ENCODE data around the gene PARN. TPM values are rescaled to one million over a fixed set of nuclear protein-coding genes. Genes with fewer than 3 reads are reported as not detected.

The PARN gene
- polyA plus RNA-seq, 3 donors = 18.4 to 24.4 (median 19.1) TPM

DNA sequence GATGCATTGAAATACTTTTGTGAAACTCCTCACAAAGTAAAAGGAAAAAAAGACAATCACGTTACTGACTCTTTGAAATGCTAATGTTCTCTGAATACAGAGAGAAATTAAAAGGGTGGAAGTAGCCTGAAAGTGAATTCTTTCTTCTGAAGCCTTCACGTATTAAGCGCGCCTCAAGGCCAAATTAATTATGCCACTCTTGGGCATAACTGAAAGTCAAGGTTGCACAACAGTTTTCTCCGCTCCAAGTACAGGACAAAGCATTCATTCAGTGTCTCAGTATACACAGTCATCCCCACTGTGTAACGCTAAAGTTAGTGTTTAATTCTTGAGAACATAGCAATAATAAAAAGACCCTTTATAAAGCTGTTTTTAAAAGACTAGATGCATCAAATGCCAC, 21.5 kb downstream of the PARN start:
- intact Hi-C loops (cut with micrococcal nuclease) = no loop called here
- Histone ChIP-seq H3K4me3 (replicated peaks in 1 of 3; ENCODE audit: low read depth in 2 of 3, low read length in 3 of 3) (no peak overlapping the region), H3K4me1 (ENCODE audit: control insufficient read depth in 1 of 2, insufficient read depth in 2 of 2, low read length in 2 of 2) (no peaks in the 10 kb centered on the region), H4K20me1 (ENCODE audit: insufficient read depth, low read length) (no peaks in the 10 kb centered on the region), H3K27me3 (ENCODE audit: control insufficient read depth in 2 of 2, insufficient read depth in 2 of 2, low read length in 2 of 2) (no peaks in the 10 kb centered on the region), H2AFZ (ENCODE audit: insufficient read depth, low read depth, low read length, poor library complexity, severe bottlenecking) (no peak overlapping the region), H3K9ac (ENCODE audit: insufficient read depth, low read length, poor library complexity, severe bottlenecking) (no peak overlapping the region), H3K4me2 (replicated peaks; ENCODE audit: extremely low read depth, low read length, poor library complexity, severe bottlenecking) (no peak overlapping the region), H3K36me3 (replicated peaks in 1 of 2; ENCODE audit: control insufficient read depth in 1 of 2, insufficient read depth in 2 of 2, low read length in 2 of 2) (peaks cover 72 to 96% of the 10 kb centered on the region in 2 donors), H3K9me3 (replicated peaks in 1 of 2; ENCODE audit: control insufficient read depth in 1 of 2, insufficient read depth in 1 of 2, low read length in 2 of 2) (no peaks in the 10 kb centered on the region), H3K79me2 (ENCODE audit: insufficient read depth, low read length) (no peaks in the 10 kb centered on the region), H3K27ac (ENCODE audit: low read depth in 1 of 2, low read length in 2 of 2) (no peak overlapping the region)
- H3K27ac Mint-ChIP-seq = no peak overlapping the region
- no peaks in the 10 kb centered on the region for H3K9me3 Mint-ChIP-seq
- no peaks in the 10 kb centered on the region for H3K27me3 Mint-ChIP-seq (ENCODE audit: low read depth in 3 of 3)
- no peak overlapping the region for H3K4me3 Mint-ChIP-seq
- WGBS (ENCODE audit: insufficient coverage) = no CpG with 5 or more reads among the region's 6 CpGs
- H3K4me1 Mint-ChIP-seq = no peaks in the 10 kb centered on the region
- peaks cover 65 to 94% of the 10 kb centered on the region in 2 donors for H3K36me3 Mint-ChIP-seq
- no peak for DNase-seq
- TF ChIP-seq CTCF (IDR thresholded peaks at IDR 0.05) = no peak

GRCh38 chr16:14608111-14608566, 21.9 kb downstream of the PARN start:
- Histone ChIP-seq H3K36me3 (replicated peaks in 1 of 2; ENCODE audit: control insufficient read depth in 1 of 2, insufficient read depth in 2 of 2, low read length in 2 of 2) (peaks cover 73 to 96% of the 10 kb centered on the region in 2 donors), H2AFZ (ENCODE audit: insufficient read depth, low read depth, low read length, poor library complexity, severe bottlenecking) (no peak overlapping the region)
- intact Hi-C loops (cut with micrococcal nuclease) = no loop called here

More at GRCh38 chr16:14608111-14608566, 21.9 kb downstream of the PARN start:
- Mint-ChIP-seq H3K36me3 (peaks cover 67 to 94% of the 10 kb centered on the region in 2 donors), H3K27ac (no peak overlapping the region), H3K4me1 (no peaks in the 10 kb centered on the region), H3K4me3 (no peak overlapping the region), H3K27me3 (ENCODE audit: low read depth in 3 of 3) (no peaks in the 10 kb centered on the region), H3K9me3 (no peaks in the 10 kb centered on the region)
- no peaks in the 10 kb centered on the region for H3K9me3 ChIP-seq (replicated peaks in 1 of 2; ENCODE audit: control insufficient read depth in 1 of 2, insufficient read depth in 1 of 2, low read length in 2 of 2)
- no peaks in the 10 kb centered on the region for H3K4me1 ChIP-seq (ENCODE audit: control insufficient read depth in 1 of 2, insufficient read depth in 2 of 2, low read length in 2 of 2)
- no peaks in the 10 kb centered on the region for H3K27me3 ChIP-seq (ENCODE audit: control insufficient read depth in 2 of 2, insufficient read depth in 2 of 2, low read length in 2 of 2)
- TF ChIP-seq CTCF (IDR thresholded peaks at IDR 0.05) = no peak
- no peak for DNase-seq
- no peaks in the 10 kb centered on the region for H4K20me1 ChIP-seq (ENCODE audit: insufficient read depth, low read length)
- WGBS (ENCODE audit: insufficient coverage) = no CpG with 5 or more reads among the region's 4 CpGs
- no peaks in the 10 kb centered on the region for H3K79me2 ChIP-seq (ENCODE audit: insufficient read depth, low read length)
- H3K4me3 ChIP-seq (replicated peaks in 1 of 3; ENCODE audit: low read depth in 2 of 3, low read length in 3 of 3) = no peak overlapping the region
- H3K9ac ChIP-seq (ENCODE audit: insufficient read depth, low read length, poor library complexity, severe bottlenecking) = no peak overlapping the region
- no peak overlapping the region for H3K27ac ChIP-seq (ENCODE audit: low read depth in 1 of 2, low read length in 2 of 2)
- H3K4me2 ChIP-seq (replicated peaks; ENCODE audit: extremely low read depth, low read length, poor library complexity, severe bottlenecking) = no peak overlapping the region

Data from CD14-positive monocyte (primary cell).